ENCODE results near the gene SYTL1.

- TF ChIP-seq CTCF (IDR thresholded peaks at IDR 0.05; ENCODE audit: borderline replicate concordance, extremely low read depth, low read length, poor library complexity, severe bottlenecking), result no peak
- no peak for TF ChIP-seq EZH2 (IDR thresholded peaks at IDR 0.05; ENCODE audit: borderline replicate concordance, low read depth, low read length, severe bottlenecking)
Measured at GRCh38 chr1:27342778-27343638, 1.2 kb downstream of the SYTL1 start.
